Heart left ventricle (tissue), 13 donors: ENCODE data around the gene MAP1B.

Experiments
- CTCF ChIP-seq, 12 donors: fragments of 200-600 bp; sonication (generic) in 4 of 12; IDR thresholded peaks; one replicate each; pipeline versions ENCODE4 v1.5.0 to v1.8.0; 2018 to 2022; ENCODE audit warnings: antibody characterized with exemption in 12 of 12, mild to moderate bottlenecking in 5 of 12
- POLR2A ChIP-seq, 2 donors: fragments of 450-650 bp; IDR thresholded peaks; one replicate each; pipeline ENCODE4 v1.6.1; 2017; ENCODE audit warnings: antibody characterized with exemption in 2 of 2, mild to moderate bottlenecking in 2 of 2, moderate library complexity in 2 of 2
- donor health status: ischemic (EF 13 %, LVEDD 7.1; RV severe dilation, severe dysfunction).
- donor health status: DM: no; HTN: yes; CAD: no.
- donor health status: DM: no; HTN: no; CAD: no.
- donor health status: ischemic (EF 25% LVEDD 6.9; RV normal size, moderate dysfunction).
- donor health status: ischemic (EF 25% LVEDD 5.7; RV mildly dilated, moderate dysfunction).
- donor health status: ischemic (EF 35%, LVEDD 5.7; RV mildly dilated, moderate dysfunction).
- donor health status: nonischemic (EF 11% LVEDD 7.7; RV severe dilation, severe dysfunction).
- donor health status: DM: yes; HTN: yes; CAD: no.
- donor health status: PGD.
- donor health status: ischemic (EF 29% LVEDD 5.4; RV normal size, mild dysfunction).
- donor health status: nonischemic (EF 23%, LVEDD 6.1; RV moderate dilation, normal function).

- TF ChIP-seq POLR2A (IDR thresholded peaks at IDR 0.05) (no peak), CTCF (IDR thresholded peaks at IDR 0.05) (no peak)
Observed at GRCh38 chr5:72205431-72206009, 98.2 kb downstream of the MAP1B start.
